ENCODE results near the gene ERC2. TPM values are rescaled to one million over a fixed set of nuclear protein-coding genes. Genes with fewer than 3 reads are reported as not detected.
A peak's percentile ranks its signal among the peaks of the same experiment; 100 is the strongest.

ERC2 gene
- total RNA-seq, 2 donors from 2014 or later = 16.1 to 22.8 TPM

DNA sequence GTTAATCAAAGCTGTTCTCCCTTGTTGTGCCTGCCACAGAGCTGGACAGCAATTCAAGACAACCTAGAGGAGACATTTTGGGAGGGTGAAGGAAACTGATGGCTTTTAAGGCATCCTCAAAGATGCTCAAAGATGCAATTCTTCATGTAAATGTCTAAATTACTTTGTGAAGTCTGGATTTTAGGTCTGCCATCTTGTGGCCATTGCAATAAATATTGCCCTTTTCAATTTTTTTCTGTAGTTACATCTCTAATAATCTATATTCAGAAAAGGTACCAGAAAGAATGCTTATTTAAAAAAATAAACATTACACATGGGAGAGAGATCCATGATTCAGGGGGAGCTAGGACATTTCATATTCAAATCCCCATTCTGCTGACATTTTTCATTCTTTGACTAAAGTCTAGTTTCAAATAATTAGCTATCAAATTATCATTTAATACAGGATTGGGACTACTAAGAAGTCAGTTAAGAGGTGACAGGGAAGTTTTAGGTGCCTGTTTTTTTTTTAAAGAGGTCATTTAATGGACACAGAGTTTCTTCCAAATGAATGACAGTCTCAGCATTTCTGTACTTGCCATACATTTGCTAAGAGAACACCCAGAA is 721.4 kb downstream of the ERC2 start:
- DNase-seq = no peak
- Mint-ChIP-seq H3K4me1 (peaks cover 3% of the 10 kb centered on the region), H3K36me3 (ENCODE audit: low read depth) (no peaks in the 10 kb centered on the region), H3K9me3 (no peaks in the 10 kb centered on the region), H3K4me3 (no peak overlapping the region), H3K27ac (no peak overlapping the region), H3K27me3 (ENCODE audit: insufficient read depth) (no peaks in the 10 kb centered on the region)
- Histone ChIP-seq H3K27me3 (ENCODE audit: control insufficient read depth, insufficient read depth, low read length, poor library complexity, severe bottlenecking) (no peaks in the 10 kb centered on the region), H3K4me3 (ENCODE audit: low read length) (no peak overlapping the region), H3K27ac (ENCODE audit: low read depth, low read length) (no peak overlapping the region), H3K36me3 (ENCODE audit: control insufficient read depth, insufficient read depth, low read length) (no peaks in the 10 kb centered on the region), H3K9ac (ENCODE audit: extremely low read depth, low read length, poor library complexity, severe bottlenecking) (no peak overlapping the region), H3K9me3 (ENCODE audit: control insufficient read depth, low read length) (no peaks in the 10 kb centered on the region), H3K4me1 (ENCODE audit: control insufficient read depth, insufficient read depth, low read length) (no peaks in the 10 kb centered on the region)
- TF ChIP-seq, protein P1, sequence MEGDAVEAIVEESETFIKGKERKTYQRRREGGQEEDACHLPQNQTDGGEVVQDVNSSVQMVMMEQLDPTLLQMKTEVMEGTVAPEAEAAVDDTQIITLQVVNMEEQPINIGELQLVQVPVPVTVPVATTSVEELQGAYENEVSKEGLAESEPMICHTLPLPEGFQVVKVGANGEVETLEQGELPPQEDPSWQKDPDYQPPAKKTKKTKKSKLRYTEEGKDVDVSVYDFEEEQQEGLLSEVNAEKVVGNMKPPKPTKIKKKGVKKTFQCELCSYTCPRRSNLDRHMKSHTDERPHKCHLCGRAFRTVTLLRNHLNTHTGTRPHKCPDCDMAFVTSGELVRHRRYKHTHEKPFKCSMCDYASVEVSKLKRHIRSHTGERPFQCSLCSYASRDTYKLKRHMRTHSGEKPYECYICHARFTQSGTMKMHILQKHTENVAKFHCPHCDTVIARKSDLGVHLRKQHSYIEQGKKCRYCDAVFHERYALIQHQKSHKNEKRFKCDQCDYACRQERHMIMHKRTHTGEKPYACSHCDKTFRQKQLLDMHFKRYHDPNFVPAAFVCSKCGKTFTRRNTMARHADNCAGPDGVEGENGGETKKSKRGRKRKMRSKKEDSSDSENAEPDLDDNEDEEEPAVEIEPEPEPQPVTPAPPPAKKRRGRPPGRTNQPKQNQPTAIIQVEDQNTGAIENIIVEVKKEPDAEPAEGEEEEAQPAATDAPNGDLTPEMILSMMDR (conservative IDR thresholded peaks at IDR 0.05) = peak; percentile 67

DNA sequence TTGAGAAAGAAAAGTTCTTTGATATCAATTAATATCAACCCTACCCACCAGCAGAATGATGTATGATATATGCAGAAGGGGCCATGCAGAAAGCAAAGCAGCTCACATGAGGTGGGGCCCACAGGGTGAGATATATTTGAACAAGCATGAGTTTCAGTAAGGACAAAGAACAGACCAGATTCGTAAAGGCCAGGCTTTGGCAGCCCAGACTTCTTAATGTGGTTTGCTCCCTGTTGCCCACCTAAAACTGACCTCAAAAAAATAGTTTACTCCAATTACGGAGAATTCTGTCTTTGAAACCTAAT is 725.5 kb downstream of the ERC2 start:
- H3K27ac ChIP-seq (ENCODE audit: low read depth, low read length) = no peak overlapping the region
- Mint-ChIP-seq H3K27me3 (ENCODE audit: insufficient read depth) (no peaks in the 10 kb centered on the region), H3K9me3 (peaks cover 4% of the 10 kb centered on the region), H3K27ac (no peak overlapping the region), H3K4me3 (no peak overlapping the region), H3K4me1 (peaks cover 3% of the 10 kb centered on the region), H3K36me3 (ENCODE audit: low read depth) (no peaks in the 10 kb centered on the region)
- no peaks in the 10 kb centered on the region for H3K9me3 ChIP-seq (ENCODE audit: control insufficient read depth, low read length)
- TF ChIP-seq, protein P1 (conservative IDR thresholded peaks at IDR 0.05) = no peak
- H3K27me3 ChIP-seq (ENCODE audit: control insufficient read depth, insufficient read depth, low read length, poor library complexity, severe bottlenecking) = no peaks in the 10 kb centered on the region
- H3K4me1 ChIP-seq (ENCODE audit: control insufficient read depth, insufficient read depth, low read length) = no peaks in the 10 kb centered on the region
- H3K4me3 ChIP-seq (ENCODE audit: low read length) = no peak overlapping the region
- H3K36me3 ChIP-seq (ENCODE audit: control insufficient read depth, insufficient read depth, low read length) = no peaks in the 10 kb centered on the region
- no peak overlapping the region for H3K9ac ChIP-seq (ENCODE audit: extremely low read depth, low read length, poor library complexity, severe bottlenecking)
- no peak for DNase-seq
- 78 to 91% methylated on average over 2 of the region's 2 CpGs for WGBS, 2 experiments (ENCODE audit: insufficient coverage in 1 of 2, insufficient read length in 1 of 2)

DNA sequence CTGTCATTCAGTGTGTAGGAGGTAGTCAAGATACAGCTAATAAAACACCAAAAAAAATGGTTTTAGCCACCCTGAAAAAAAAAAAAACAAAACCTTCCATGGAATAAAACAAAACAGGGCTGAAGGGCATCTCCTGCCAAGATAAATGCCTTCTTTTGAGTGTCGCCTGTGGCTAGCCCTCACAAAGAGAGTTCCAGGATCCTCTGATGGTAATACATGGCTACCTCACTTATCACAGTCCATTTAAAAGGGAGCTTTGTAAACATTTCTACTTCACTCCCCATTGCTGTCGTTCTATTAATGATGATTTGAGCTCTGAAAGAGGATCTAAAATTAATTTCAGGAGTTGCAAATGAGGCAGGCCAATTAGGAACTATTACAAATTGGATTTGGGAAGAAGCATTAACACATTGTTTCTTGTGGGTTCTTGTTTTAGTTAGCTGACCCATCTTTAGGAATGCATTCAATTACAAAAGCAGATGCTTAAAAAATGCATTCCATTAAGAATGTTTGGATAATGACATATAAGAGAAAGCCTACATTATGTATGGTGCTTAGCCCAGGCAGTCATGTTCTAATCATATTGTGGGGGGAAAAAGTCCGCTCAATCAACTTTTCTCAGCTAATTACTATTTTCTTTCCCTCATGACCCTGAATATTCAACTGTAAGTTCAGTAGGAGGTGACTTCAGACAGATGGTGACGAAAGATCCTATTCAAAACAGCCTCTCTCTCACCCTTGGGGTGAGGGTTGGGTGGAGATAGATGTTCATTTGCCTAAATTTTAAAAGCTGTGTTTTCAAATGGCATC is 726.0 kb downstream of the ERC2 start:
- no peak for DNase-seq
- H3K4me3 ChIP-seq (ENCODE audit: low read length) = no peak overlapping the region
- WGBS, 2 experiments (ENCODE audit: insufficient coverage in 1 of 2, insufficient read length in 1 of 2) = 88 to 89% methylated on average over 1 to 4 of the region's 4 CpGs
- H3K4me1 ChIP-seq (ENCODE audit: control insufficient read depth, insufficient read depth, low read length) = no peaks in the 10 kb centered on the region
- H3K9me3 Mint-ChIP-seq = peaks cover 4% of the 10 kb centered on the region
- H3K4me1 Mint-ChIP-seq = peaks cover 3% of the 10 kb centered on the region
- TF ChIP-seq, protein P1 (conservative IDR thresholded peaks at IDR 0.05) = no peak
- no peaks in the 10 kb centered on the region for H3K27me3 Mint-ChIP-seq (ENCODE audit: insufficient read depth)
- no peaks in the 10 kb centered on the region for H3K27me3 ChIP-seq (ENCODE audit: control insufficient read depth, insufficient read depth, low read length, poor library complexity, severe bottlenecking)
- H3K4me3 Mint-ChIP-seq = no peak overlapping the region
- H3K36me3 Mint-ChIP-seq (ENCODE audit: low read depth) = no peaks in the 10 kb centered on the region
- no peaks in the 10 kb centered on the region for H3K36me3 ChIP-seq (ENCODE audit: control insufficient read depth, insufficient read depth, low read length)
- H3K9me3 ChIP-seq (ENCODE audit: control insufficient read depth, low read length) = no peaks in the 10 kb centered on the region
- H3K9ac ChIP-seq (ENCODE audit: extremely low read depth, low read length, poor library complexity, severe bottlenecking) = no peak overlapping the region
- H3K27ac Mint-ChIP-seq = no peak overlapping the region
- no peak overlapping the region for H3K27ac ChIP-seq (ENCODE audit: low read depth, low read length)
